ENCODE measurements around the gene DCAF8.

DCAF8 gene

GRCh38 chr1:160285506-160285905, 23.2 kb upstream of the DCAF8 start:
- peak overlapping the region; percentile 8; the same call in 1 of the 2 replicates for H2AFZ ChIP-seq (ENCODE audit: low read length)

GRCh38 chr1:160284782-160285344, 22.5 kb upstream of the DCAF8 start, which contains the start of gene PEX19:
TSS of gene PEX19 (minus strand) at chr1:160285133. CDS start at chr1:160285124, 9 bp downstream.
- peak within 1 kb of the TSS; percentile 86 for H3K4me2 ChIP-seq (ENCODE audit: low read depth, low read length, poor library complexity, severe bottlenecking)
- H4K20me1 ChIP-seq (ENCODE audit: insufficient read depth, low read length, poor library complexity, severe bottlenecking): no peaks in the 10 kb centered on the region

More at GRCh38 chr1:160285506-160285905, 23.2 kb upstream of the DCAF8 start:
- Histone ChIP-seq H4K20me1 (ENCODE audit: insufficient read depth, low read length, poor library complexity, severe bottlenecking) (no peaks in the 10 kb centered on the region), H3K9me2 (replicated peaks; ENCODE audit: low read depth, low read length) (no peaks in the 10 kb centered on the region), H3K4me2 (ENCODE audit: low read depth, low read length, poor library complexity, severe bottlenecking) (peak overlapping the region; percentile 86), H3K4me1 (ENCODE audit: insufficient read depth, low read length, poor library complexity, severe bottlenecking) (no peaks in the 10 kb centered on the region), H3K36me3 (ENCODE audit: insufficient read depth, low read length) (peaks cover 23% of the 10 kb centered on the region), H3K4me3 (ENCODE audit: low read length, poor library complexity, severe bottlenecking) (peak overlapping the region; percentile 84), H3F3A (ENCODE audit: low read depth) (no peaks in the 10 kb centered on the region), H3K9me3 (ENCODE audit: insufficient read depth, low read depth, low read length) (no peaks in the 10 kb centered on the region), H3K79me2 (ENCODE audit: insufficient read depth, low read length) (peaks cover 17% of the 10 kb centered on the region; the same call in 1 of the 2 replicates), H3K27me3 (ENCODE audit: insufficient read depth, low read length, poor library complexity, severe bottlenecking) (no peaks in the 10 kb centered on the region), H3K9ac (ENCODE audit: low read depth, low read length, poor library complexity, severe bottlenecking) (no peak overlapping the region)
- TF ChIP-seq CTCF (conservative IDR thresholded peaks at IDR 0.05; ENCODE audit: low read length) (no peak), EZH2phosphoT487 (IDR thresholded peaks at IDR 0.05; ENCODE audit: borderline replicate concordance) (no peak)

GRCh38 chr1:160284220-160284781, 22.0 kb upstream of the DCAF8 start:
- Histone ChIP-seq H3K4me3 (ENCODE audit: low read length, poor library complexity, severe bottlenecking) (peak overlapping the region; percentile 84), H3K27me3 (ENCODE audit: insufficient read depth, low read length, poor library complexity, severe bottlenecking) (no peaks in the 10 kb centered on the region), H3K36me3 (ENCODE audit: insufficient read depth, low read length) (peaks cover 22% of the 10 kb centered on the region; the same call in 1 of the 2 replicates), H3K79me2 (ENCODE audit: insufficient read depth, low read length) (peaks cover 17% of the 10 kb centered on the region; the same call in 1 of the 2 replicates), H3K4me1 (ENCODE audit: insufficient read depth, low read length, poor library complexity, severe bottlenecking) (no peaks in the 10 kb centered on the region), H4K20me1 (ENCODE audit: insufficient read depth, low read length, poor library complexity, severe bottlenecking) (no peaks in the 10 kb centered on the region), H3K9me2 (replicated peaks; ENCODE audit: low read depth, low read length) (no peaks in the 10 kb centered on the region), H3K9ac (ENCODE audit: low read depth, low read length, poor library complexity, severe bottlenecking) (peak overlapping the region; percentile 86), H2AFZ (ENCODE audit: low read length) (peak overlapping the region; percentile 75), H3K4me2 (ENCODE audit: low read depth, low read length, poor library complexity, severe bottlenecking) (peak overlapping the region; percentile 86), H3K9me3 (ENCODE audit: insufficient read depth, low read depth, low read length) (no peaks in the 10 kb centered on the region), H3F3A (ENCODE audit: low read depth) (no peaks in the 10 kb centered on the region)
- TF ChIP-seq EZH2phosphoT487 (IDR thresholded peaks at IDR 0.05; ENCODE audit: borderline replicate concordance): no peak
- TF ChIP-seq CTCF (conservative IDR thresholded peaks at IDR 0.05; ENCODE audit: low read length): no peak

More at GRCh38 chr1:160284782-160285344, 22.5 kb upstream of the DCAF8 start, which contains the start of gene PEX19:
- Histone ChIP-seq H3K9me3 (ENCODE audit: insufficient read depth, low read depth, low read length) (no peaks in the 10 kb centered on the region), H3K9ac (ENCODE audit: low read depth, low read length, poor library complexity, severe bottlenecking) (peak within 1 kb of the TSS; percentile 86), H3F3A (ENCODE audit: low read depth) (no peaks in the 10 kb centered on the region), H3K4me3 (ENCODE audit: low read length, poor library complexity, severe bottlenecking) (peak within 1 kb of the TSS; percentile 84), H3K79me2 (ENCODE audit: insufficient read depth, low read length) (peaks cover 17% of the 10 kb centered on the region; the same call in 1 of the 2 replicates), H2AFZ (ENCODE audit: low read length) (peak within 1 kb of the TSS; percentile 75), H3K36me3 (ENCODE audit: insufficient read depth, low read length) (peaks cover 22% of the 10 kb centered on the region), H3K27me3 (ENCODE audit: insufficient read depth, low read length, poor library complexity, severe bottlenecking) (no peaks in the 10 kb centered on the region), H3K9me2 (replicated peaks; ENCODE audit: low read depth, low read length) (no peaks in the 10 kb centered on the region), H3K4me1 (ENCODE audit: insufficient read depth, low read length, poor library complexity, severe bottlenecking) (no peaks in the 10 kb centered on the region)
- no peak for TF ChIP-seq EZH2phosphoT487 (IDR thresholded peaks at IDR 0.05; ENCODE audit: borderline replicate concordance)
- TF ChIP-seq CTCF (conservative IDR thresholded peaks at IDR 0.05; ENCODE audit: low read length): no peak

All from Loucy (cell line).